ENCODE data around the gene HLA-B. TPM values are rescaled to one million over a fixed set of nuclear protein-coding genes. Genes with fewer than 3 reads are reported as not detected.

HLA-B gene
- total and polyA plus RNA-seq, 9 donors, result 93.4 to 266 (median 137) TPM

GRCh38 chr6:31340228-31340627, 16.8 kb downstream of the HLA-B start:
- H3K27ac ChIP-seq (ENCODE audit: low read length), result no peak overlapping the region
- no peak overlapping the region for H3K4me3 ChIP-seq (ENCODE audit: low read length)
- no peak for DNase-seq
- H3K36me3 ChIP-seq (ENCODE audit: control insufficient read depth, insufficient read depth, low read length), result no peaks in the 10 kb centered on the region
- H3K27me3 ChIP-seq (ENCODE audit: control insufficient read depth, insufficient read depth, low read length), result no peaks in the 10 kb centered on the region
- peaks cover 10% of the 10 kb centered on the region for H3K9me3 ChIP-seq (replicated peaks; ENCODE audit: control insufficient read depth, low read depth, low read length)
- no peaks in the 10 kb centered on the region for H3K4me1 ChIP-seq (ENCODE audit: control insufficient read depth, insufficient read depth, low read length)

DNA sequence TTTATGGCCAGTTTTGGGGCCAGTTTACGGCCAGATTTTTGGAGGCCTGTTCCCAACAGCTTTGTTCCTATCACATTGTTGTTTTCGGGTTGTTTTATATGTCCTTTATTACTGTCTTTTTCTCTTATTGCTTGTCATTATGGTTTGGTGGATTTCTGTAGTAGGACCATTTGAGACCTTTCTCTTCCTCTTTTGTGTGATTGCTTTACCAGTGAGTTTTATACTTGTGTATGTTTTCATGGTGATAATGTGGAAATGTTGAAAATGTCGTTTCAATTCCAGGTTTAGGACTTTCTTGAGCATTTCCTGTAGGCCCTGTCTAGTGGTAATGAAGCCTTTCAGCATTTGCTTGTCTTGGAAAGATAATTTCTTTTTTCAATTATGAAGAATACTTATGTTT, 17.8 kb downstream of the HLA-B start:
- DNase-seq, result no peak
- H3K9me3 ChIP-seq (replicated peaks; ENCODE audit: control insufficient read depth, low read depth, low read length), result peaks cover 10% of the 10 kb centered on the region
- H3K4me1 ChIP-seq (ENCODE audit: control insufficient read depth, insufficient read depth, low read length), result no peaks in the 10 kb centered on the region
- no peak overlapping the region for H3K27ac ChIP-seq (ENCODE audit: low read length)
- no peak overlapping the region for H3K4me3 ChIP-seq (ENCODE audit: low read length)
- no peaks in the 10 kb centered on the region for H3K27me3 ChIP-seq (ENCODE audit: control insufficient read depth, insufficient read depth, low read length)
- WGBS (ENCODE audit: insufficient coverage), result no CpG with 5 or more reads among the region's 3 CpGs
- H3K36me3 ChIP-seq (ENCODE audit: control insufficient read depth, insufficient read depth, low read length), result no peaks in the 10 kb centered on the region

GRCh38 chr6:31336896-31337496, 20.0 kb downstream of the HLA-B start:
- Histone ChIP-seq H3K4me3 (ENCODE audit: low read length) (no peak overlapping the region), H3K27ac (ENCODE audit: low read length) (no peak overlapping the region), H3K9me3 (replicated peaks; ENCODE audit: control insufficient read depth, low read depth, low read length) (peaks cover 10% of the 10 kb centered on the region), H3K4me1 (ENCODE audit: control insufficient read depth, insufficient read depth, low read length) (no peaks in the 10 kb centered on the region), H3K36me3 (ENCODE audit: control insufficient read depth, insufficient read depth, low read length) (no peaks in the 10 kb centered on the region), H3K27me3 (ENCODE audit: control insufficient read depth, insufficient read depth, low read length) (no peaks in the 10 kb centered on the region)
- DNase-seq, result no peak
- WGBS (ENCODE audit: insufficient coverage), result 100% methylated on average over 2 of the region's 3 CpGs

- H3K4me1 ChIP-seq (ENCODE audit: control insufficient read depth, insufficient read depth, low read length), result no peaks in the 10 kb centered on the region
- no peak overlapping the region for H3K4me3 ChIP-seq (ENCODE audit: low read length)
- no peaks in the 10 kb centered on the region for H3K36me3 ChIP-seq (ENCODE audit: control insufficient read depth, insufficient read depth, low read length)
- H3K9me3 ChIP-seq (replicated peaks; ENCODE audit: control insufficient read depth, low read depth, low read length), result peaks cover 10% of the 10 kb centered on the region
- no peak for DNase-seq
- H3K27me3 ChIP-seq (ENCODE audit: control insufficient read depth, insufficient read depth, low read length), result no peaks in the 10 kb centered on the region
- no peak overlapping the region for H3K27ac ChIP-seq (ENCODE audit: low read length)
- 60% methylated on average over 1 of the region's 4 CpGs for WGBS (ENCODE audit: insufficient coverage)
Measured at GRCh38 chr6:31332637-31333602, 24.1 kb downstream of the HLA-B start.

DNA sequence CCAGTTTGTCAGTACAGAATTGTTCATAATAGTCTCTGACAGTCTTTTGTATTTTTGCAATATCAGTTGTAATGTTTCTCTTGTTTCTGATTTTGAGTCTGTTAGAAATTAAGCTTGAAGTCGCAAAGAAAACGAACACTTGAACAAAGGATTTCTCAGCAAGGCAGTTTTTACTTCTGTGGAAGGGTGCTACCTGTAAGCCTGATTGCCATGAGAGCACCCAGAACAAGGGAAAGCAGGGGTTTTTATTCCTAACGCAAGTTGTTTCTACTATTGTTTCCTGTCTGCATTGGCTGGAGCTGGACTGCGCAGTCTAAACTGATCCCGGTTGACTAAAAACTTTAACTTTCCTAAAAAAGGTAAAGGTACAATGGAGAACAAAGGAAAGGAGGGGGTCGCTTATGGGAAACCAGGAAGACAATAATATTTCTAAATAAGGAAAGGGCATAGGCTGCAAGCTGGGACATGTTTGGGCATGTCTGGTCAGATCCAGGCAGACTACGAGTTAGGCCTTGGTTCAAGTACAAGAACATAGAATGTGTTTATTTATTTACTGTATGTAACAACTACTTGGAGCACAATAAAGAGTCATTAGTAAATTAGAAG, 28.5 kb downstream of the HLA-B start:
- no peaks in the 10 kb centered on the region for H3K36me3 ChIP-seq (ENCODE audit: control insufficient read depth, insufficient read depth, low read length)
- H3K27ac ChIP-seq (ENCODE audit: low read length), result no peak overlapping the region
- WGBS (ENCODE audit: insufficient coverage), result 76% methylated on average over 3 of the region's 7 CpGs
- no peak for DNase-seq
- no peak overlapping the region for H3K4me3 ChIP-seq (ENCODE audit: low read length)
- H3K9me3 ChIP-seq (replicated peaks; ENCODE audit: control insufficient read depth, low read depth, low read length), result no peaks in the 10 kb centered on the region
- no peaks in the 10 kb centered on the region for H3K4me1 ChIP-seq (ENCODE audit: control insufficient read depth, insufficient read depth, low read length)
- H3K27me3 ChIP-seq (ENCODE audit: control insufficient read depth, insufficient read depth, low read length), result no peaks in the 10 kb centered on the region

DNA sequence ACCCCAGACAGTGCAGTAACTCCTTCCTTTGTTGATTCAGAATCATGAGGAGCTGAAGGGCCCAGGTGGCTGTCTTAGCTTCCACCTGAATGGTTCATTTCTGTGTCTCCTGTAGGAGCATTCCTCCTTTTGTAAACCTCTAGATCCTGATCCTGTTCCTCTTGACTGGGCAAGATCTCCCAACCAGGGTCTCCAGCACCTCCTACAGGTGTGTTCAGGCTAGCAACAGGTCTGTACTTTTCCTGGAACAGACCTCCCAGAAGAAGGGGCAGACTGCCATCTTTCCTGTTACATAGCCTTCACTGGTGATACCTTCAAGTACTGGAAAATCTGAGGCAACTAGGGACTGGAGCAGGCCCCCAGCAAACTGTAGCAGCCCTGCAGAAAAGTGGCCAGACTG, 35.2 kb downstream of the HLA-B start:
- Histone ChIP-seq H3K27ac (ENCODE audit: low read length) (no peak overlapping the region), H3K4me3 (ENCODE audit: low read length) (no peak overlapping the region), H3K36me3 (ENCODE audit: control insufficient read depth, insufficient read depth, low read length) (no peaks in the 10 kb centered on the region), H3K9me3 (replicated peaks; ENCODE audit: control insufficient read depth, low read depth, low read length) (no peaks in the 10 kb centered on the region), H3K4me1 (ENCODE audit: control insufficient read depth, insufficient read depth, low read length) (no peaks in the 10 kb centered on the region), H3K27me3 (ENCODE audit: control insufficient read depth, insufficient read depth, low read length) (peaks cover 3% of the 10 kb centered on the region)
- DNase-seq, result no peak

DNA sequence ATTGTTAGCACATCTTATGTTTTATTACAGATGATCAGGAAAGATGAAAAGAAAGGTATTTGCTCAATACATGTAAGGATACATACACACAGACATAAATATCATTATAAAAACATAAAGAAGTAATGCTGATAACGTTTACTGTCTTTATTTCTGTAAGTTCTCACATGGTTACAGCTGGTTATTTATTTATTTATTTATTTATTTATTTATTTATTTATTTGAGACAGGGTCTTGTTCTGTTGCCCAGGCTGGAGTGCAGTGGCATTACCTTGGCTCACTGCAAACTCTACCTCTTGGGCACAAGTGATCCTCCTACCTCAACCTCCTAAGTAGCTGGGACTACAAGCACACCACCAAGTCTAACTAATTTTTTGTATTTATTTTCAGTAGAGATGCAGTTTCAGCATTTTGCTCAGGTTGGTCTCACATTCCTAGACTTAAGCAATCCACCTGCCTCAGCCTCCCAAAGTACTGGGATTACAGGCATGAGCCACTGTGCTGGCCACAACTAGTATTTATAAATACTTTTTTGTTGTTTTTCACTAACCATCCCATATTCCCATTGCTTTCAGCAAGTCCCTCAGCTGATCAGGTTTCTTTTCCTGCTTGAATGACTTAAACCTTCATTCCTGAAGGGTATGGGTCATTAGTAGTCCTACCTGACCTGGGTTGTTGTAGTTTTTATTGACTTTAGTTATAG, 35.8 kb downstream of the HLA-B start:
- Histone ChIP-seq H3K36me3 (ENCODE audit: control insufficient read depth, insufficient read depth, low read length) (no peaks in the 10 kb centered on the region), H3K4me1 (ENCODE audit: control insufficient read depth, insufficient read depth, low read length) (no peaks in the 10 kb centered on the region), H3K9me3 (replicated peaks; ENCODE audit: control insufficient read depth, low read depth, low read length) (no peaks in the 10 kb centered on the region), H3K27me3 (ENCODE audit: control insufficient read depth, insufficient read depth, low read length) (peaks cover 3% of the 10 kb centered on the region), H3K4me3 (ENCODE audit: low read length) (no peak overlapping the region), H3K27ac (ENCODE audit: low read length) (no peak overlapping the region)
- DNase-seq, result no peak
- WGBS (ENCODE audit: insufficient coverage), result no CpG with 5 or more reads among the region's 1 CpG

DNA sequence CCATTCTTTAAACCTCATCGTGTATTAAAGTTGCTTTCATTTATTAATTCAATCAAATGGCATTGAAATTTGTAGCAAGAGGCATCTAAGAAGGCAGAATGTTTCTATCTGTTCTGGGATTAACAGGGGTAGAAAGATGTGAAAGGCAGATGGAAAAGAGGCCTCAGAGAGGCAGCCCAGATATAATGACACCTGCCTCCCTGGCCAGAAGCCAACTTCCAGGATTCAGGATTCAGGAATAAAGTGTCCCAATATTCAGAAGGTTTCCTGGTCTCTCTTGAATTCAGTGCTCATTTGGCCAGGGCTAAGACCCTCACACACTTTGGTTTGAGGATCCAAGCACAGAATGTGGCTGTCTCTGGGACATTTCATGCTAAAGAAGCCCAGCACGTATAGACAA, 39.9 kb downstream of the HLA-B start:
- Histone ChIP-seq H3K4me3 (ENCODE audit: low read length) (no peak overlapping the region), H3K27me3 (ENCODE audit: control insufficient read depth, insufficient read depth, low read length) (peaks cover 7% of the 10 kb centered on the region), H3K4me1 (ENCODE audit: control insufficient read depth, insufficient read depth, low read length) (no peaks in the 10 kb centered on the region), H3K9me3 (replicated peaks; ENCODE audit: control insufficient read depth, low read depth, low read length) (no peaks in the 10 kb centered on the region), H3K36me3 (ENCODE audit: control insufficient read depth, insufficient read depth, low read length) (no peaks in the 10 kb centered on the region), H3K27ac (ENCODE audit: low read length) (no peak overlapping the region)
- WGBS (ENCODE audit: insufficient coverage), result 100% methylated on average over 1 of the region's 2 CpGs
- DNase-seq, result no peak

- peaks cover 36% of the 10 kb centered on the region for H3K27me3 ChIP-seq (ENCODE audit: control insufficient read depth, insufficient read depth, low read length)
- no peak for DNase-seq
- no CpG with 5 or more reads among the region's 2 CpGs for WGBS (ENCODE audit: insufficient coverage)
- H3K36me3 ChIP-seq (ENCODE audit: control insufficient read depth, insufficient read depth, low read length), result no peaks in the 10 kb centered on the region
- H3K9me3 ChIP-seq (replicated peaks; ENCODE audit: control insufficient read depth, low read depth, low read length), result no peaks in the 10 kb centered on the region
- H3K4me3 ChIP-seq (ENCODE audit: low read length), result no peak overlapping the region
- no peaks in the 10 kb centered on the region for H3K4me1 ChIP-seq (ENCODE audit: control insufficient read depth, insufficient read depth, low read length)
- H3K27ac ChIP-seq (ENCODE audit: low read length), result no peak overlapping the region
Measured at GRCh38 chr6:31309641-31310040, 47.3 kb downstream of the HLA-B start.

DNA sequence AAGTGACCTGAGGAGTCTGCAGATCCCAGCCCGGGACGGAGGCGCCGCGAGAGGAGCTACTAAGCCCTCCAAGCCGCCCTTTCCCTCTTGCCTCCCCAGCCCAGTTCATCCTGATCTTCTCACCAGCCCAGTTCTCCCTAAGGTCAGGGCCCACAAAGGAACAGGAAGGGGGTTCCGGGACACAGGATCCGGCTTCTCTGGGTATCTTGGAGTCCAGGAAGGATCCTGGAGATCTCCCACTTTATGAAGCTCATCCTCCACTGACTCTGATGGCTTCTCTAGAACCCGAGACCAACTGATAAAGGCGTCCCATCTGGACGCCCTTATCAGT, 48.2 kb downstream of the HLA-B start:
- no peaks in the 10 kb centered on the region for H3K9me3 ChIP-seq (replicated peaks; ENCODE audit: control insufficient read depth, low read depth, low read length)
- no peak for DNase-seq
- H3K4me1 ChIP-seq (ENCODE audit: control insufficient read depth, insufficient read depth, low read length), result no peaks in the 10 kb centered on the region
- H3K27ac ChIP-seq (ENCODE audit: low read length), result no peak overlapping the region
- WGBS (ENCODE audit: insufficient coverage), result no CpG with 5 or more reads among the region's 11 CpGs
- H3K4me3 ChIP-seq (ENCODE audit: low read length), result no peak overlapping the region
- H3K27me3 ChIP-seq (ENCODE audit: control insufficient read depth, insufficient read depth, low read length), result peaks cover 36% of the 10 kb centered on the region
- no peaks in the 10 kb centered on the region for H3K36me3 ChIP-seq (ENCODE audit: control insufficient read depth, insufficient read depth, low read length)
